ENCODE measurements around the gene CCDC197.

CCDC197 gene

DNA sequence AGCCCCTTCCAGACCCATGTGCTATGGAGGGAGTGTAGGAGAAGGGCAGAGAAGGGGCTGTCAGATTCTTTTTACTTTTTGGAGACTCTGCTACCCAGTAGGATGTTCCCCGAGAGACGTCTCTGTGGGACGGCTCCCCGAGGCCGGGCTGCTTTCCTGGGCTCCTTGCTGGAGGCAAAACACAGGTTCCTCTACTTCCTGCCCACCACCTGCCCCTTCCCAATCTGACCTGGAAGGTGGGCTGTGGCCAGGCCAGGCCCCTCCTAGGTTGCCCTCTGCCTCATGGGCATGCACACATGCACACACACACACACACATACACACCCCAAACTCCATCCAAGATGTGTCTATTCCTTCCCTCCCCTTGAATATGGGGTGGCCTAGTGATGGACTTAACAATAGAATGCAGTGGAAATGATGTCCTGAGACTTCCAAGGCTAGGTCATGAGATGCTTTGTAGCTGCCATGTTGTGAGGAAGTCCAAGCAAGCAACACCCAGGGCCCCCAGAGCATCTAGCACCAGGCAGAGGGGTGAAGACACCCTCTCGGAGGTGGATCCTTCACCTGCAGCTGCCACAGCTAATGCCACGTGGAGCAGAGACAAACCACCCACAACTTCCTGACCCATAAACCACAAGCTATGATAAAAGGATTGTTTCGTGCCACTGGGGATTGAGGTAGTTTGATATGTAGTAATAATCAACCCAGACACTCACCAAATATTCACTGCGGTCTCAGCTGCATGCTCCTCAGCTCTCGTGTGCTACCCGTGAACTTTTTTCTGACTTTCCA lies 19.1 kb upstream of the CCDC197 start:
- DNase-seq (ENCODE audit: low spot score), result no peak

DNA sequence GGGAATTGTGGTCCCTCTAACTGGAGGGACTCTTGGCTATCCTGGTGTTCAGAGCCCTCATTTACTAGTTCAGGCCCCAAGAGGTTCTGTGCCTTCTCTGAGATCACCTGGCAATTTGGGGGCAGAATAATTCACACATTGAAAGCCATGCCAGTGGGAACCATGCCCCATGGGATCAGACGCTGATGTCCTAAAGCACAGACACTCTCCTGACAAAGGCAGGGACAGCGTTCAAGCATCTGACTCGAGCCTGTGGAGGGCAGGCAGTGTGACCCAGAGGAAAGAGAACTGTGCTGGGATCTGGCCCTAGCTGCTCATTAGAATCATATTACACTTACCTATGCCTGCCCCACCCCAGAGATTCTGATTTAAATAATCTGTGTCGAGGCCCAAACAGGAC lies 18.4 kb upstream of the CCDC197 start:
- no peak for DNase-seq (ENCODE audit: low spot score)

DNA sequence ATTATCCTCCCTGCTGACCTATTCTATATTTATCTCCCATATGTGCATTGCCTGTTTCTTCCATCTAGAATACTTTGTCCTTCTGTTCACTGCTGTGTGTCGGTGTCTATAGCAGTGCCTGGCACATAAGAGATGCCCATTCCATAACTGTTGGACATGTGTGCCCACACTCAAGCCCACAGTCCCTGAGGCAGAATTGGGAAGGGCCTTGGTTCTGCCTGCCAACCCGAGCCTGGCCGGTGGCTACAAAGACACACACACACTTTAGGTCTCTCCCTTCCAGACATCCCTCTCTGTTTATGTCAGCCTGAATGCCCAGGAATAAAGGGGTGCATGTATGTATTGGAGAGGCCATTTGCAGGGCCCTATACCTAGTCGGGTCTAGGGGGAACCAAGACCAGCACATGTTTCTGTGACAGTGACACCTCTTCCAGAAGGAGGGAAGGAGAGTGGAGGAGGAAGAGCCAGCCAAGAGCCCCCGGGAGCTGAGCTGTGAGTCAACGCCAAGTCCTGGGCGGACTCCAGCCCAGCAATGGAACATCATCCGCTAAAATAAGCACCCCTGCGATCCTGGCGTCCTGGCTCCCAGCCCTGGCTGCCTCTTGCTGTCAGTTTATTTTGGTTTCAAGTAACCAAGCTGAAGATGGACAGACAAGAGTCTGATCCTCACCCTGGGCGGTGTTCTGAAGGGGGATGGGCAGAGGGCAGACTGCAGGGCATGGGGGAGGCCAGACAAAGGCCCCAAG lies 16.5 kb upstream of the CCDC197 start:
- no peak for DNase-seq (ENCODE audit: low spot score)

DNA sequence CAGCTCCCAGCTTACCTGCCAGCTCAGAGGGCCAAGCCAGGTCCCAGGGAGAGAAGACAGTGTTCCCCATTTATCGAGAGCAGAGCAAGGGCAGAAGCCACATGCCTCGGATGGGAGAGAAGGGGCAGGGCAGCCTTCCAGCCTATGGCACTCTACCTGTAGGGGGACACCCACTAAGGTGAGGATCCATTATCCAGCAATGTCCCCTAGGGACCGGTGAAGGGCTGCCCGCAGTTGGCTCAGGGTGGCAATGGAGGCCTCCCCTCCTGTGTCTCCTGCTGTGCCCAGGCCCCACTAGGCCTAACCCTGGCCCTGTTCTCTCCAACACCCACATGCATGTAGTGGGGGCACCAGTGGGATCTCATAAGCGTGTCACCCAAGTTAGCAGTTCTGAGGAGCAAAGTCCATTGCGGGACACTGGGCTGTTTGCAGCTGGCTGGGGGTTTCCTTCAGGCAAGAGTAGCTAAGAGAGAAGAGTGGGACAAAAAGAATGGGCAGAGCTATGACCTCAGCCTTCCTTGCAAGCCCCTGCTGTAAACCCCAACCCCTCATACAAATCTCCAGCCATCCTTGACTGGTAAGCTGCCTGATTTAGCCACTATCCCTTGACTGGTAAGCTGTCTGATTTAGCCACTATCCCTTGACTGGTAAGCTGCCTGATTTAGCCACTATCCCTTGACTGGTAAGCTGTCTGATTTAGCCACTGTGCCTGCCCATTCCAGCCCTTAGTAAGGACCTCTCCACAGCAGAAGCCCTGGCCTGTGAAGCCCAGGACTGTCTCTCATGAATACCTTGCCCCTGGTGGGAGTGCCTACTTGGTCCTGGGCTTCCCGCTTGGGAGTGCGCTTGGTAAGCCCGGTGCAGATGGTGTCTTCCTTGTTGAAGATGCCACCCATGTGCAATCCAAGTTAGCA lies 15.5 kb upstream of the CCDC197 start:
- DNase-seq (ENCODE audit: low spot score), result no peak

DNA sequence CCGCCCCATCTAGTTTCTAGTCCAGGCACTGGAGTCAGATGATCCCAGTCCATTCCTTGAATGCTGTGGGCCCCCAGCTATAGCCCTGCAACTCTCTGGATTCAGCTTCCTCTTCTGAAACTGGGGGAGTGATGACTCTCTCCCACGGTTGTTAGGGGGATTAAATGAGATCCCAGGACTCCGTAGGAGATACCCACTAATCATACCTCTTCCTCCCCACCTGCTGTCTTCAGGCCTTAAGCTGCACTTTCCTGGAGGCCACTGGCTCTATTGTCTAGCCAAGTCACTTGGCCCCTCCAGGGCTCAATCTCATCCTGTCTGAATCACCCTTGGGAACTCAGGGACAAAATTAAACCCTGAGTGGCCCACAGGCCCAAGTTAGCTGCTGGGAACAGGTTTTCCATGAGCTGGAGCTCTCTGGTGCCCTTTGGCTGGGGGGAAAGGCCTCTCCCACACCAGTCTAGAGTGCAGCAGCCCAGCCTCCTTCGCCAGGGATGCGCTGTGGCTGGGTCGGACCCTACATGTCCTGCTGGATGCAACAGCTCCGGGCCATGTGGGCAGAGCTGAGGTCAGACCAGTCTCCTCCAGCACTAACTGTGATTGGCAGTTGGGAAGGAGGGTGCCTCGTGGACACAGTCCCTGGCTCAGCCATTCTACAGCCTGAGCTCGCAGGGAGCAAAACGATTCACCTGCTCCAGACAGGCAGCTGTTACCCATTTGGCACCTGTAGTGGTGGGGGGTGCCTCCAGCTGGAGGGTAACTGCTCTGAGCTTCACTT lies 14.7 kb upstream of the CCDC197 start:
- no peak for DNase-seq (ENCODE audit: low spot score)

DNA sequence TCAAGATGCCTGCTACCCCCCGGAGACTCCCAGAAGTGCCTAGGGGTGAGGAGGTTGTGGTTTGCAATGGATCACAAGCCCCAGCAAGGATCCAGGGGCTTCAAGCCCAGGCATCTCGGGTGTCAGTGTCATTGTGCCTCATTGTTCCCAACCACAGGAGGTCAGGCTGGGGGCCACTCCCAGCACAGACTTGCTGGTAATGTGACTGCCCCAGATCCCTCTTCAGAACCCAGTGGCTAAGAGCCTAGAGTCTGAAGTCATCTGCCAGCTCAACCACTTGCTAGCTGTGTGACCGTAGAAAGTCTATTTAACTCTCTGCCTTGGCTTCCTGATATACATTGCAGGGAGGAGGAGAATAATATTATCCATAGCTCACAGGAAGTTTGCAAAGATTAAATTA lies 13.0 kb upstream of the CCDC197 start:
- peak; percentile 72 for DNase-seq (ENCODE audit: low spot score)

DNA sequence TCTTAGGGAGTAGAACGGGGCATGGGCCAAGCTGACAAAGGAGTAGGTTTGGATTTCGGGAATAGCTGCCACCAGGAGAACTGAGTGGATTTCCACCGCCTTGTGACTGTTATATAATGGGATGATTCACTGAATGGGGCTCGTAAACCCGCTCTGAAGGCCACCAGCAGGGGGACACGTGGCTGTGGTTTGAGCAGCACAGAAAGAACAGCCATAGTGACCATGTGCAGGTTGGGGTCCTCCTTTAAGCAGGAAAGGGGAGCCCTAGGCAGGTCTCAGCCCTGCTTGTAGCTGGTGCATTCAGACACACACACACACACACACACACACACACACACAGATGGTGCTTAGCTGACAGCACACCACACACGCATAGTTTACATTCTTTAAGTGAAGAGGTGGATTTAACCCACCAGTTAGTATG lies 12.1 kb upstream of the CCDC197 start:
- peak; percentile 82 for DNase-seq (ENCODE audit: low spot score)

DNA sequence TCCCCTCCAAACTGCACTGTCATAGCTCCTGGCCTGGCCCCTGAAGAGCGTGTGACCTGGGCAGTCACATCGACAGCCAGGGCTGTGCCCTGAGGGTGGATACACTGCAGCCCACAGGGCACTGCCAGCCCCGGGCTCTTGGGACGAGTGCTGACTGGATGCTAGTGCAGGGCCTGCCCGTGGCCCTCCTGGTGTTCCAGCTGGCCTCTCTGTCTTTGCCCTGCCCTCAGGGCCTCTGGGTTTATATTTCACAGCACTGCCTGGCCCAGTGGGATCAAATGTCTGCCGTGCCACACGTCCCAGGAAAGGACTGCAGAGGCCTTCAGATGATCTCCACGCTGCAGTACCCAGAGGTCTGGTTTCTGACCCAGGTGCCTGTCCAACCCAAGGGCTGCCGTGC lies 10.1 kb upstream of the CCDC197 start:
- DNase-seq (ENCODE audit: low spot score), result peak; percentile 18

DNA sequence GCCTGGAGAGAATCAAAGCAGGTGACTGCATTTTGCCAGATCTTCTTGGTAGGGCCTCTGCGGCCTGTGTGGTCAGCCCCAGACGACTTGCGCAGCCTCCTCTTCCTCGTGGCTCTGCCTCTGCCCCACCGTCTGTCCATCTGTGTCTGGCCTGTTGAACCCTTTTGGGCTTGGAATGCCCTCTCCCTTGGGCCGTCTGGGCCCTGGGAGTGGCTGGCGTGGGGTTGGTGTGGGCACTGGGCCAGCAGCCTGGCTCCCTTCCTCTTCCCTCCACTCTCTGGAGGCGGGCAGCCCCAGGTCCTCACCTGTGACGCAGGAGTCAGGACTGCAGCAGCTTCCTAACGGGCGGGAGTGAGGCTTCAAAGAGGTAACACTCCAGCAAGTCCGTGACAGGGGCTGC lies 9.7 kb upstream of the CCDC197 start:
- DNase-seq (ENCODE audit: low spot score), result no peak

DNA sequence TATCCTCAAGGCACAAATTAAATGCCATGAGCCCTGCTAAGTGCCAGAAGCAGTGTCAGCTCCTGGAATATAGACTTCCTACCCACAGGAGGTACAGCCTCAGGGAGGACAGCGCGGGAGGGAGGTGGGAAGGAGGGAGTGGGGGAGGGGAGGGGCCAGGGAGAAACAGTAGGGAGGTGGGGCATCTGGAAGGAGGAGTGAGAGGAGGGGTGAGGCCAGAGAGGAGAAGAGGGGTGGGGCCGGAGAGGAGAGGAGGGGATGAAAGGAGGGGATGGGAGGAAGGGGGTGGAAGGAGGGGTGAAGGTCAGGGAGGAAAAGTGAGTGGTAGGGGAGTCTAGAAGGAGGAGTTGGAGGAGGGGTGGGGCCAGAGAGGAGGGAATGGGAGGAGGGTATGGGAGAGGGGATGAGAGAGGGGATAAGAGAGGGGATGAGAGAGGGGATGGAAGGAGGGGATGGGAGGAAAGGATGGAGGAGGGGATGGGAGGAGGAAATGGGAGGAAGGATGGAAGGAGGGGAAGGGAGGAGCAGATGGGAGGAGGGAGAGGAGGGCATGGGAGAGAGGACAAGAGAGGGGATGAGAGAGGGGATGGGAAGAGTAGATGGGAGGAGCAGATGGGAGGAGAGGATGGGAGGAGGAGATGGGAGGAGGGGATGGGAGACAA lies 9.2 kb upstream of the CCDC197 start:
- no peak for DNase-seq (ENCODE audit: low spot score)

DNA sequence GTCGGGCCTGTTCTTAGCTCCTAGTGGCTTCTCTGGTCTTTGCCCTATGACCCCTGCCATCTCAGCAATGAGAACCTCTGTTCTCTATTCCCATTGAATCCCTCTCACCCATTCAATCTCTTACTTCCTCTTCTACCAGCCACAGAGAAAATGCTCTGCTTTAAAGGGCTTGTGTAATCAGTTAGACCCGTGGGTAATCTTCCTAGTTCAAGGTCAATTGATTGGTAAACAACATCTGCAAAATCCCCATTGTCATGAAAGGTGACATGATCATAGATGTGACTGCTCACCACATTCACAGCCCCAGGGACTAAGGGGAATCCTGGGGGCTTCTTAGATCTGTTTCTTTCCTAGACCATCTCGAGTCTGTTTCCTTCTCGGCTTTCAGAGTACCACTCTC lies 7.2 kb upstream of the CCDC197 start:
- no peak for DNase-seq (ENCODE audit: low spot score)

DNA sequence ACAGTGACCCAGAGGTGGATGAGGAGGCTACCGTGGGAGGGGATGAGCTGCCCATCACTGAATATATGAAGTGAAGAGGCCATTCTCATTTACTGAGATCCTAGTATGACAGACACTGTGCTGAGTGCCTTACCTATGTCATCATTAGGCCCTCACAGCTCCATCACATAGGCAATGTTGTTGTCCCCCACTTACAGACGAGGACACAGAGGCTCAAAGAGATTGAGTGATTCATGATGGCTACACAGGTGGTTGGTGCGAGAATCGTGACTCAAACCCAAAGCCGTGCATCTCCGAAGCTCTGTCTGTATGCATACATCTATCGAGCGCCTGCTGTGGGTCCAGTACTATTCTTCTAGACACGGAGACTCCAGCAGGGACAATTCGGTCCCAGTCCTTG lies 5.9 kb upstream of the CCDC197 start:
- DNase-seq (ENCODE audit: low spot score), result no peak

DNA sequence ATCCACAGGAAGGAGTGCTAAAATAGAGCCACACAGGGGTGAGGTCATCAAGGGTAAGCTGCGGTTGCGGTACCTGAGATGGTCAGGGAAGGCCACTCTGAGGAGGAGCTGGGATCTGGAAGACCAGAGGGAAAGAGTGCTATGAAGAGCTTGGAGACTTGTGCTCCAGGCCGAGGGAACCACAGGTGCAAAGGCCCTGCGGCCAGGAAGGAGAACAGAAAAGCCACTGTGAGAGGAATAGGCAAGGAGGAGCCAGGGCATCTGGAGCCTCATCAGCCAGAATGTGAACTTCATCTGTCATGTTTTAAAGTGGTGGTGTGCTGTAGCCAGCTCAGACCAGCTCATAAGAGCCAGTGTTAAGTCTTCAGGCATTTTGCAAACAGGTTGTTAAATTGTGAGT lies 5.5 kb upstream of the CCDC197 start:
- no peak for DNase-seq (ENCODE audit: low spot score)

DNA sequence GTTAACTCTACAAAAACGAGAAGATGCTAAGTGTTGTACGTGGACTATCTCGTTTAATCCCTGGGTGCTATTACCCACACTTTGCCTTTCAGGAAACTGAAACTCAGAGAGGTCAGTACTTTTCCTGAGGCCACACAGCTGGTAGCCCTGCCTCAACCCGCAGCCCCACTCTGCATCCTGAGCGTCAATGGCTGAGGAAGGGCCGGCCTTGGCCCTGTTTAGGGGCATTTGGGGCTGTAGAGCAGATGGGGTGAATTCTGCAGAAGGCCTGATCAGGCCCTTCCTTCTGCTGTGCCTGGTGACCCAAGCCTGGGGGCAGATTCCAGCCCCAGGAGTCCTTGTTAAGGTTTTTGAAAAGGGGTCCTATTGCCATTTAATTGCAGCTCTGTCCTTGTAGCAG lies 3.7 kb upstream of the CCDC197 start:
- no peak for DNase-seq (ENCODE audit: low spot score)

DNA sequence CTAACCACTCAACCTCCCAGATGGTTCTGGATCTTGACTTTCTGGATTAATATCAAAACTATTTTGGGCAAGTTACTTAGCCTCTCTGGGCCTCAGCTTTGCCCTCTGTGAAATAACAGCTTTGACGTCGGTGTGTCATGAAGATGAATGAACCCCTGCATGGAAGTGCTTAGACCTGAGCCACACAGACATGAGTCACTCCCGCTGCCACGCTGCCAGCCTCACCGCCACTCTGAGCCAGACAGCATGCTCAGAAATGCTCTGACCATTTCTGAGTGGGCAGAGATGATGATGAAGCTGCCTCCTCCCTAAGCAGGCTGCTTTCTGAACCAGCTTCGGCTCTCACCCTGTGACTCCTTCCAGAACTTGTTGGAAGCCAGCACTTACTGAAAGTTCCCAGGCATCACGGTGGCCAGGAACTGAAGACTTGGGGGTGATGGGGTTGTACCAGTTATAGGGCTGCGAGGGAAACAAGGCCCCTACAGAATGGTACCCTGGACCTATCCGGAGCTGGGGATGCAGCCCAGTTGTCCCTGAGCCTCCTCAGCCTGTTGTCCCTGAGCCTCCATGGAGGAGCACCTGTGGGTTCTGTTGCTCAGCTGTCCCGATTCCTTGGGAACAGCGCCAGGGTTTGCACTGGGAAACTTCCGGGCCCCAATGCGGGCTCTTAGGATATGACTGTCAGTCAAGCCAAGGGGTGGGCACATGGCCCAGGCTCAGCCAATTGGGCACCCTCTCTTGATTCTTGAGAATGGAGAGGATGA lies 2.0 kb upstream of the CCDC197 start:
- peak; percentile 74 for DNase-seq (ENCODE audit: low spot score)

DNA sequence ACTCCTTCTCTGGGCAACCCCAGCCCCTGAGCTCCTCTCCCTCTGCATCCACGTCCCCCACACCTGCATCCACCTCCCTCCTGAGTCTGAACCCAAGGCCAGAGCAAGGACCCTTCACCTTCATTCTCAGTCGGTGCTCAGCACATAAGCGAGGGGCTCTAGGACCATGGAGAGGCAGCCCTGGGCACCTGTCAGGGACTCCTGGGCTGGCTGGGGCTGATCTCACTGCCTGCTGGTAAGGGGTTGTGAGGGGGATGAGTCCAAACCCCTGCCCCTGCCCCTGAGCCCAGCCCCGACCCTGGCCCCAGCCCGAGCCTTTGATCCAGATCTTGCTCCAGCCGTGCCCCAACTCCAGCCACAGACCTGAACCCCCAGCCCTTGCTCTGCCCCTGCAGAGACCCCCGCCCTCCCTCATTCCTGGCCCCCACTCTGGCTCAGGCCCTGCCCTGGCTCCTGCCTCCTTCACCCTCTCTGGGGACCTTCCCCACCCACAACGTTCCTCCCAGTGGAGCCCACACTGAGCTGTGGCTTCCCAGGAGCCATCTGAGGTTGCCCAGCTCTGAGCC lies 888 bp upstream of the CCDC197 start:
- DNase-seq (ENCODE audit: low spot score), result no peak

DNA sequence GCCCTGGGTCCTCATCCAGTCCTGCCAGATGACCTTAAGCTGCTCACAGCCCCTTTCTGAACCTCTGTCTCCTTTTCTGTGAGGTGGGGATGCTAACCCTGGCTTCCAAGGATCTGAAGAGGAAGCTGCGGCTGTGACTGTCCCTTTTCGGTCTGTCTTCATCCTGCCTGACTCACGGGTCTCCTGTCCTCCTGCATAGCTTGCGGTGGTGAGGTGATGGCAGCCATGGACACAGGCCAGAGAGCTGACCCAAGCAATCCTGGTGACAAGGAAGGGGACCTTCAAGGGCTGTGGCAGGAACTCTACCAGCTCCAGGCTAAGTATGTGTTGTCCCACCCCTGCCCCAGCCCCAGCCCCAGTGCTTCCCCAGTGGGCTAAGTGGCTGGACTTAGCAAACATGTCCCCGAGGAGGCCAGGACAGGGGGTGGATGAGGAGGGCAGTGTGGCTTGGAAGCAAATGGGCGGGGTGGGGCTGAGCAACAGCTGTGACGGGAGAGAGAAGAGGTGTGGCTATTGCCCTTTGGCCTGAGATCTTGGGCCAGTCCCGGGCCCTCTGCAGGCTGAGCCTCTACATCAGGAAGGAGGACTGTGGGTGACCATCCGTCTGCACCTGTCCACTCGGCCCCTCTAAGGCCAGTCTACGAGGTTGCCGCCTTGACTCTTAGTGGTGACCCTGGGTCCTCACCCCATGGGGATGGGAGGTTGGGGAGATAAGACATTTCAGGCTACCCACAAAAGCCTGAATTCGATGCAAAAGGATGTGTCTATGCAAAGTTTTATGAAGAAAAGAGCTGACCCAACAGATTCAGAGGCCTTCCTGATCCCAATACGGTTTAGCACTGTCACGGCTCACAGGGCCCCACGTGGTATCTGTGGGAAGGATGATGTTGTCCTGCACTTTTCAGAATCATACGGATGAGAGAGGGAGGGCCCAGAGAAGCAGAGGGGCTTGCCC lies 1.1 kb downstream of the CCDC197 start:
- no peak for DNase-seq (ENCODE audit: low spot score)

DNA sequence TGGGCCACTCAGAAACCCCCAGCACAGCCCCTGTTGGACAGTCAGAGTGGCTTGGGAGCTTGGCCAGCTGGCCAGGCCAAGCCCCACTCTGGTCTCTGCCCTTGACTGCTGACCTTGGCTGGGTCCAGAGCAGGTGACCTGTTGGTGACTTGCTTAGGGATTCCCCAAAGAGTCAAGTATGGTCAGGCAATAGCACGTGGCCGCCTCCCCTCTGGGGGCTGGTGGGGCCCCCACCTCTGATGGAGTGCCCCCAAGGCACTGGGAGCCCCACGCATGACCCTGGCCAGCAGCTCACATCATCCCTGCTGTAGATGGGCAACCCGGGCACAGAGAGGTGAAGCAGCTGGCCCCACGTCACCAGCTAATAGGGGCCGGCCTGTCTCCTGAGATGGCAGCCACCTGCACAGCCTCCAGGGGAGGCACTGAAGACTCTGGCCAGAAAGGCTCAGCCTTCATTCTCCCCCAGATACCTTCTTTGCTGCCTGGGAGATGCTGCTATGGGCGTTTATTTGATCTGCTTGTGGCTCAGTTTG lies 1.8 kb downstream of the CCDC197 start:
- DNase-seq (ENCODE audit: low spot score), result no peak

DNA sequence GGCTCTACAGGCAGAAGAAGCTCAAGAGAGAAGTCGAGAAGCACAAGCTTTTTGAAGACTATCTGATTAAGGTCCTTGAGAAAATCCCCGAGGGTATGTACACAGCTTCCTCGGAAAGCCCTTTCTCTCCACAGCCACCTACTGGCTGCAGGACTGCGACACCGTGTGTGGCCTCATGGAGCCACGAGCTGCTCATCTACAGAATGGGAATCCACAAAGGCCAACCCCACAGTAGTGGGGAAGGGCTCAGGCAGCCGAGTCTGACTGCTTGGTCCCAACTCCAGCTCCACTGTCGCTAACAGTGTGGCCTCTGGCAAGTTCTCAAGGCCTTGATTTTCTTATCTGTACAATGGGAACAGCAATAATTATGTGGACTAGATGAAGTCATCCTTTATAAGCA lies 2.5 kb downstream of the CCDC197 start:
- no peak for DNase-seq (ENCODE audit: low spot score)

All from AG20443 (cell line).